ENCODE data around the gene HIVEP1. TPM values are rescaled to one million over a fixed set of nuclear protein-coding genes. Genes with fewer than 3 reads are reported as not detected.

The HIVEP1 gene
- total and polyA plus RNA-seq, 2 of the 13 experiments (the other 11 are each of a cell fraction or from before 2014, with no cell fraction given), result 7.4 to 9.9 TPM

- TF ChIP-seq RFXANK (CRISPR knock-in tag; IDR thresholded peaks at IDR 0.05), result no peak
- peak; percentile 8; the same call in 1 of the 2 replicates for TF ChIP-seq ZNF503 (CRISPR knock-in tag; IDR thresholded peaks at IDR 0.05)
- 0 out of 2 replicates have a peak, but pooled peaks have one; percentile 8 for TF ChIP-seq CBFB (CRISPR knock-in tag; IDR thresholded peaks at IDR 0.05)
- TF ChIP-seq GABPB1 (CRISPR knock-in tag; IDR thresholded peaks at IDR 0.05), result peak; percentile 70; the same call in 1 of the 2 replicates
- 0 out of 2 replicates have a peak, but pooled peaks have one; percentile 17 for TF ChIP-seq TFDP2 (CRISPR knock-in tag; IDR thresholded peaks at IDR 0.05)
- TF ChIP-seq MAZ (IDR thresholded peaks at IDR 0.05; ENCODE audit: borderline replicate concordance, low read depth, low read length), result peak; percentile 78
- peak; percentile 37; the same call in 1 of the 2 replicates for TF ChIP-seq MAZ (CRISPR knock-in tag; IDR thresholded peaks at IDR 0.05; ENCODE audit: low read depth)
- no peak for TF ChIP-seq ZEB1 (IDR thresholded peaks at IDR 0.05; ENCODE audit: insufficient replicate concordance, low read depth)
- TF ChIP-seq KDM4B (CRISPR knock-in tag; IDR thresholded peaks at IDR 0.05), result 0 out of 2 replicates have a peak, but pooled peaks have one; percentile 35
- TF ChIP-seq CREB1 (IDR thresholded peaks at IDR 0.05), result peak; percentile 90
- TF ChIP-seq CREB1 (CRISPR knock-in tag; IDR thresholded peaks at IDR 0.05), result peak; percentile 81
- TF ChIP-seq HMGXB4 (CRISPR knock-in tag; IDR thresholded peaks at IDR 0.05; ENCODE audit: borderline replicate concordance in 1 of 2, low read depth in 1 of 2), result 0 out of 4 replicates have a peak, but pooled peaks of 1 of the 2 experiments have one; percentile 4
- TF ChIP-seq ZXDC (CRISPR knock-in tag; IDR thresholded peaks at IDR 0.05), result no peak
- 0 out of 2 replicates have a peak, but pooled peaks have one; percentile 14 for TF ChIP-seq ZNF34 (CRISPR knock-in tag; IDR thresholded peaks at IDR 0.05; ENCODE audit: borderline replicate concordance)
- no peak for TF ChIP-seq CCAR2 (optimal IDR thresholded peaks at IDR 0.05; ENCODE audit: low read depth, low read length)
- TF ChIP-seq SOX13 (IDR thresholded peaks at IDR 0.05), result no peak
- peak in 1 of 2 experiments; percentile 50; a peak in 1 of 4 replicates for TF ChIP-seq SOX13 (CRISPR knock-in tag; conservative IDR thresholded peaks at IDR 0.05 in 1 of 2, IDR thresholded peaks at IDR 0.05 in 1 of 2)
- TF ChIP-seq KAT8 (CRISPR knock-in tag; IDR thresholded peaks at IDR 0.05), result 0 out of 2 replicates have a peak, but pooled peaks have one; percentile 60
These were observed 655 bp upstream of the HIVEP1 start (continued) for GRCh38 chr6:12011276-12012037.

Data from HepG2 (cell line).